ENCODE measurements around the gene DPP3.

The DPP3 gene

DNA sequence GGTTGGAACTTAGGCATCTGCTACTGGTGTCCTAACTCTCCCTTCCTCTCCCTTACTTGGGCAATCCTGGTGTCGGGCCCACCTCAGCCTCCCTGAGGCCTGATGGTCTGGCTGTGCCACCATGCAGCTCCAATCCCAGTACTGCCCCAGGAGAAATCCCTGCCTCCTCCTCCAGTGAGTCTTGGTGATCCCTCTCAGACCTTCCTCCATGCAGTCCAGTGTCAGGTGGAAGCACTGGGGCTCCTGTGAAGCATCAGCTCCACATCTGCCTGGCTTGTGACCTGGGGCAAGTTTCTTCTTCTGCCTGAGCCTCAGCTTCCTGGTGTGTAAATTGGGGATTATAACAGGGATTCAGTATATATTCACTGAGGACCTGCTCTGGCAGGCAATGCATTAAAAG lies 15.3 kb upstream of the DPP3 start:
- DNase-seq, result no peak

DNA sequence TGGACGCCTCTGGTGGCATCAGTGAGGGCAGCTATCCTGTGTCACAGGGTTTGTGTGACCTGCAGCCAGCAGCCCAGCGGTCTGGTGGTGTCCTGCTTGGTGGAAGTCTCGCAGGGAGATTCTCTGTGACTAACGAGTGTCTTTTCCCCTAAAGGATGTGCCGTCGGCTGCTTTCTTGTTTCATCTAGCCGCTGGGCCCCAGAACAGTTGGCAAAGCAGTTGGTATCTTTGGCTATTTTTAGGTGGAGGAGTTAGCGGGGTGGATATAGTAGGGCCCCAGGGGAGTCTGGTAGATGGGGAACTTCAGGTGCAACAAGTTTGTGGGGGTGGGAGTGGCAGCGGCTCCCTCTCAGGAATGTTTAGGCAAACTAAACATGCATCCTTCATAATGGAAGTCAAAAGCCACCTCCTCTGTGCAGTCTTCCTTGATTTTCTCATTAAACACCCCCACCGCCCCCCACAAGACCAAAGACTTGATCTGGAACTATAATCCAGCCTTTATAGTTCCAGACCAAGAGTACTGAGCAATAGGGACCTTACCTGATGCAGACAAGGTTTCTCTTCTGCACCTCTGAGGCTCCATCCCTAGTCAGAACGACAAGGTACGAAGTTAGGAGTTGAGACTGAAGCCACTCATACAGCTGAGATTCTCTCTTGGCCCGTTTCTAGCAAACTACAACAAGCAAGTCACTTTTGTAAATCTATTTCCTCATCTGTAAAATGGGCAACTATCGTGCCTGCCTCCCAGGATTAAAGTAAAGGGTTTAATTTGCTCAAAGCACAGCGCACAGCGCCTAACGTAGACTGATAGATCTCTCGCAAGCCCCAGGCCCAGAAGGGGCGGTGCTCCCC lies 14.6 kb upstream of the DPP3 start:
- DNase-seq, result no peak

DNA sequence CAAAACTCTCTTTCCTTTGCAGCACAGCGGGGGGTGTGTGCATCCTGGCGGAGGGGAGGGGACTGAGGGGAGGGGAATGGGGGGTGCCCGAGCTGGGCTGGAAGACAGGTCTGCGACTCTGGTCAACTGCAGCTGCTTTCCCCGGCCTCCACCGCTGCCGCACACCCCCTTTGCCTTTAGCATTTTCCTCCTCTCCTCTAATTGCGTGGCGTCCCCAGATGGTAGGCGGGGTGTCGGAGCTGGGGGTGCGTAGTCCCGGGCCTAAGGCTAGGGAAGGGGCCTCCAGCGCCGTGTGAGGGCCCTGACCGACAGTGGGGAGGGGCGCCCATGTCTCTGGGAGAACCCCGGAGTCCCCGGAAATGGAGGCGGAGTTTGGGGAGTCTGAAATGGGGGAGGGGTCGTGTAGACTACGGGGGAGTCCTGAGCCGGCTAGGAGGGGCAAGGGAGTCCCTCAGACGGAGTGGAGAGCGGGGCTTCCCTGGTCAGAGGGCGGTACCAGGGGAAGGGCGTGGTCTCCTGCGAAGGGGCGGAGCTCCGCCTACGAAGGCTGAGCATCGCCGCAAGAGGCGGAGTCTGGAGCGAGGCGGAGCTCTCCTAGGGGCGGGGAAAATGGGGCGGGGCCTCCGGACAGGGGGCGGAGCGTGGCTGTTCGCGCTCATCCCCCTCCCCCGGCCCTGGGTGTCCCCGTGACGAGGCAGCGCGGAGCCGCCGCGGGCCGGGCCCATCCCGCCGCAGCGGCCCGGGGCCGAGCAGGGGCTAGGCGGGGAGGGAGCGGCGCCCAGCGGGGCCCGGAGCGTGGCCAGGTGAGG lies 13.8 kb upstream of the DPP3 start, which contains the start of gene PELI3:
Gene PELI3, plus strand, starts transcription at position 681 of the 809 bp plus-strand sequence. CDS start 1,224 bp downstream, outside the sequence.
- DNase-seq, result peak; percentile 75

DNA sequence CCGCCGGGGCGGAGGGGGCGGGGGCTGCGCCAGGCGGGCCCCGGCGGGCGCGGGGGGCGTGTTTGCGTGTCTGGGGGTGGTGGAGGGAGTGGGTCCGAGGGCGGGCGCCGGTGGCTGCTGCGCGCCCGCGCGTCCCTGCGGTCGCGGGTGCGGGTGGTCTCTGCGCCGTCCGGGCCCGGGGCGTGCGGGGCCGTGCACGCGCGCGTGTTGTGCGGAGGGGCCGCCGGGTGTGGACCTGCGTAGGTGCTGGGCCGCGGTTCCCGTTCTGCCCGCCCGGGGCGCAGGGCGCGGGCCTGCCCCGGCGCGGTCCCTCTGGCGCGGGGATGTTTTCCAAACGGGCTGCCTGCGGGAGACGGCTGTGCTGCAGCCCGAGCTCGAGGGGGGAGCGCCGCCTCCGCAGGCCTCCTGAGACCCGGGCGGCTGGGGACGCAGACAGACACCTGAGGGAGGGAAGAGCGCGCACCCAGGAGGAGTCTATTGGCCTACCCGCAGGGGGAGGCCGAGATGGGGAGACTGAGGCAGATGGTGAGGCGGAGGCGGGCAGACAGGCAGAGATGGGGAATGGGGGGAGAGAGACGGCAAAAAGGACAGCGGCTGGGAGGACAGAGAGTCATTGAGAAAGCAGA lies 13.1 kb upstream of the DPP3 start:
- DNase-seq, result no peak

DNA sequence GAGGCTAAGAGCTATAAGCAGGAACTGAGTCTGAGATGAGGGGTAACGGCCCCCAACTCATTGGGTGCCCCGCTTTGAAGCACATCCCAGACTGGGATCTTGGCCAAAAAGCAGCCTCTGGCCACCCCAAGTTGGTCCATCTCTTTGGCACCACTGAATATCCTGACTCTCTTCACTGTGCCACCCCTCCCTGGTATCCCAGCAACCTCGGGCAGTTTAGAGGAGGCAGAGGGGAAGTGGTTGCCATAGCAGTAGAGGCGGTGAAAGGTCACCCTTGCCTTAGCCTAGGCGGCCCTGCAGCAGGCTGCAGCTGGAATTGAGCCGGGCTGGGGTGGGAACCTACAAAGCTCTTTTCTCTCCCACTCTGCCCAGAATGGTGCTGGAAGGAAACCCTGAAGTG lies 12.5 kb upstream of the DPP3 start:
- no peak for DNase-seq

DNA sequence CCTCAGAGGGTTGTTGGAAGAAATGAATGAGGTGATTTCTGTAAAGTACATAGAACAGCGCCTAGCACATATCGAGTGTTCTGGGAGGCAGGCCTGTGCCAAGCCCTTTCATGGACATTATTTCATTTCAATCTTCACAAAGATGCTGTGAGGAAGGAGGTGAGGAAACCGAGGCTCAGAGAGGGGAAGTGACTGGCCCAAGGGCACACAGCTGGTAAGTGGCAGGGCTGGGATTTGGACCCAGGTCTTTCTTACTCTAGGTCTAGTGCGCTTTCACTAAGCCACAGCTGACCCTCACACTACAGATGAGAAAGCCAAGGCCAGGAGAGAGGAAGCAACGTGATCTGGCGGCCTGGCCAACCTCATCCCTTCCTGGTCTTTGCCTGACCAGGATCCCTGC lies 11.5 kb upstream of the DPP3 start:
- no peak for DNase-seq

DNA sequence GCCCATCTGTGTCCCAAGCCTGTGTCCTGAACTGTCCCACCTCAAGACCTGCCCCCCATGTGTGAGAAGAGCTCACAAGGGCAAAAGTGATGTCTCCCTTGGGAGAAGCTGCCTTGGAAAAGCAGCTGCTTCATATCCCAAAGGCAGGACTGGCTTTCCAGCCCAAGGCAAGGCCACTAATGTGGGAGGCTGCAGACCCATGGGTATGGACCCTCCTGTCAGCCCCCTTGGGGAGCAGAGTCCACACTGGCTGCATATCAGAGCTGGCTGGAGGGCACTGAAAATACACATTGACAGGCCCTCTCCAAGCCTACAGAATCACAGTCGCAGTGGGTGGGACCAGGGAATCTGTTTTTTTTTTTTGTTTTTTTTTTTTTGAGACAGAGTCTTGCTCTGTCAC lies 10.8 kb upstream of the DPP3 start:
- DNase-seq, result no peak

DNA sequence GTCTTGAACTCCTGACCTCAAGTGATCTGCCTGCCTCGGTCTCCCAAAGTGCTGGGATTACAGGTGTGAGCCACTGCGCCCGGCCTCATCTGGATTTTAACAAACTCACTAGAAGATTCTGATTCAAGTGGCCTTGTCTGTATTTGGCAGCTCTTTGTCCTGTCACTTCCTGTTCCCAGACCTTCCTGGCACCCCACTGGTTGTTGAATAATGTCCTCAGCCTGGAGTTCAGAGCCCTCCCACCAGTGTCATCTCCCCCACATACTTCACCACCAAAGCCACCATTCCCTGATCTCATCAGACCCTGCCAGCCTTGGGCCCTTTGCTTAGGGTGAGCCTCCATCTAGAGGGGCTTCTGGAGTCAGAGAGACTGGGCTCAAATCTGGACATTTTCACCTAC lies 10.2 kb upstream of the DPP3 start:
- DNase-seq, result no peak

DNA sequence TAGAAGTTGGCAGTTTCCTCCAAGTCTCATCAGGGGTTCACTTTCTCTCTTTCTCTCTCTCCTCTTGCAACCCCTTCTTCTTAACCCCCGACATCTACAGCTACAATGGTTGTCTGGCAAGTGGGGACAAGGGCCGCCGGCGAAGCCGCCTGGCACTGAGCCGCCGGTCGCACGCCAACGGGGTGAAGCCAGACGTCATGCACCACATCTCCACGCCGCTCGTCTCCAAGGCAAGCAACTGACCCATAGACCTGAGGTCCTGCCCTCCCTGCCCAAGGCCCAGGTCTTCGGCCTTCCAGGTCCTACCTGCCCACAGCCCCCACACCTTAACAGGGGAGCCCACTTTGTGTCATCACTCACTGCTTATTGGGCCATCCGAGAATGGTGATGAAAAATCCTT lies 9.1 kb upstream of the DPP3 start:
- no peak for DNase-seq

DNA sequence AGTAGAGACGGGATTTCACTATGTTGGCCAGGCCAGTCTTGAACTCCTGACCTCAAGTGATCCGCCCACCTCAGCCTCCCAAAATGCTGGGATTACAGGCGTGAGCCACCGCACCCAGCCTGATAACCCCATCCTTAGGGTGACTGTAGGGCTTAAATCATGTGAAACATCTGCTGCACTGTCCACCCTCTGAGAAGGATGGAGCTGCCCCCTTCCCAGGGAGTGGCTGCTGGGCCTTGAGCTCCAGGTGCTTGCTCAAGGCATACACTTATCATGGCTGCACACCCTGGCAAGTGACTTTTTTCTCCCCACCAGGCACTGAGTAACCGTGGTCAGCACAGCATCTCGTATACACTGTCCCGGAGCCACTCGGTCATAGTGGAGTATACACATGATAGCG lies 8.2 kb upstream of the DPP3 start:
- no peak for DNase-seq

DNA sequence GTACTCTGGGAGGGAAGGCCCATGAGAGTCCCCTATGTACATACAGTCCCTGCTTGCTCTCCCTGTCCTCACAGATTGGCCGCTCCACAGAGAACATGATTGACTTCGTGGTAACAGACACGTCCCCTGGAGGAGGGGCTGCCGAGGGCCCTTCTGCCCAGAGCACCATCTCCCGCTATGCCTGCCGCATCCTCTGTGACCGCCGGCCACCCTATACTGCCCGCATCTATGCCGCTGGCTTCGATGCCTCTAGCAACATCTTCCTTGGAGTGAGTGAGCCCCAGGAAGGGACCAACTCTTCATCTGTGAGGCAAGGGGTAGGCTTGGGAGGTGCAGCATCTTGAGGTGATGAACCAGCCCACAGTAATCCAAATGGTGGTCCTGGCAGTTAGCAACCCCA lies 7.1 kb upstream of the DPP3 start:
- DNase-seq, result no peak

DNA sequence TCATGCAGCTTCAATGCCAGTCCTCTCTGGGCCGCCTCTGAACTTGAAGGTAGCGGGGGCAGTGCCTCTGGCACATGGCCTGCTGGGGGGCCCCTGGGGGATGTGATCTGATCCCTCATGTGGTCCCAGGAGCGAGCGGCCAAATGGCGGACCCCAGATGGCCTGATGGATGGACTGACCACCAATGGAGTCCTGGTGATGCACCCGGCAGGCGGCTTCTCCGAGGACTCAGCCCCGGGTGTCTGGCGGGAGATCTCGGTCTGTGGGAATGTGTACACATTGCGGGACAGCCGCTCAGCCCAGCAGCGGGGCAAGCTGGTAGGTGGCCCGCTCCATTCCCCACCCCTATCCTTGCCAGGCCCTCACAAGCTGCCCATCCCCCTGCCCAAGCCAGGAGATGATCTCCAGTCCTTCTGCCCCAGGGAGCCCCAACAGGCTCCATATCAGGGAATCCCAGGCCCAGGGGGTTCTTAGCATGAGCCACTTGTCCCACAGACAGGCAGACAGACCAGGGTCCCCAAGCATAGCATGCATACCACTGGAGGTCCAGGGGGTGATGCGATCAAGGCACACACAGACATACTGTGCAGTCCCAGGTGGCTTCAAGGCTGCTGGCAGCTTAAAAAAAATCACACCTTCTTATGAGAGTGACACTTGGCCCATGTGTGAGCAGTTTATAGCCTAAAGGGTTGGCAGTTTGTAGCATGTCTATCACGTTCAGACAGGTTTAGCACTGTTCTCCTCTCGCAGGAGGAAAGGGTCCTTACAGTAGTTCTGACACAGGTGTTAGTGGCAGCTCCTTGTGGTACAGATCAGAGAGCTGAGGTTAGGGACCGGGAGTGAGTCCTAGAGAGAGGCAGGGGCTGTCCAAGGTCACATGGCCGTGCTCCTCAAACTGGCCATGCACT lies 6.4 kb upstream of the DPP3 start:
- DNase-seq, result no peak

DNA sequence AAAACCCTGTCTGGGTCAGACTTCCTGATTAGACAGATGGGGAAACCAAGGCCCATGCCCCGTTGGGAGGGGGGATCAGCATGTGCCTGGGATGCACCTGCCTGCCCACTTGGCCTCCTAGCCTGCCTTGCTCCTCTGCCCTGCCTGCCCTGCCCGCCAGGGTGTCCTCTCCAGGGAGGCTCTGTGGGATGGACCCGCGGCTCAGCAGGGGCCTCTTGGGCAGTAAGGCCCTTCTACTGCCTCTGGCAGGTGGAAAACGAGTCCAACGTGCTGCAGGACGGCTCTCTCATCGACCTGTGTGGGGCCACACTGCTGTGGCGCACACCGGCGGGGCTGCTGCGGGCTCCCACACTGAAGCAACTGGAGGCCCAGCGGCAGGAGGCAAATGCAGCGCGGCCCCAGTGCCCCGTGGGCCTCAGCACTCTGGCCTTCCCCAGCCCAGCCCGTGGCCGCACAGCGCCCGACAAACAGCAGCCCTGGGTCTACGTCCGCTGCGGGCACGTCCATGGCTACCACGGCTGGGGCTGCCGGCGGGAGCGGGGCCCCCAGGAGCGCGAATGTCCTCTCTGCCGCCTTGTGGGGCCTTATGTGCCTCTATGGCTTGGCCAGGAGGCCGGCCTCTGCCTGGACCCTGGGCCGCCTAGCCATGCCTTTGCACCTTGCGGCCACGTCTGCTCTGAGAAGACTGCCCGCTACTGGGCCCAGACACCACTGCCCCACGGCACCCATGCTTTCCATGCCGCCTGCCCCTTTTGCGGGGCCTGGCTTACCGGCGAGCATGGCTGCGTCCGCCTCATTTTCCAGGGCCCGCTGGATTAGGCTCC lies 4.7 kb upstream of the DPP3 start:
- no peak for DNase-seq

DNA sequence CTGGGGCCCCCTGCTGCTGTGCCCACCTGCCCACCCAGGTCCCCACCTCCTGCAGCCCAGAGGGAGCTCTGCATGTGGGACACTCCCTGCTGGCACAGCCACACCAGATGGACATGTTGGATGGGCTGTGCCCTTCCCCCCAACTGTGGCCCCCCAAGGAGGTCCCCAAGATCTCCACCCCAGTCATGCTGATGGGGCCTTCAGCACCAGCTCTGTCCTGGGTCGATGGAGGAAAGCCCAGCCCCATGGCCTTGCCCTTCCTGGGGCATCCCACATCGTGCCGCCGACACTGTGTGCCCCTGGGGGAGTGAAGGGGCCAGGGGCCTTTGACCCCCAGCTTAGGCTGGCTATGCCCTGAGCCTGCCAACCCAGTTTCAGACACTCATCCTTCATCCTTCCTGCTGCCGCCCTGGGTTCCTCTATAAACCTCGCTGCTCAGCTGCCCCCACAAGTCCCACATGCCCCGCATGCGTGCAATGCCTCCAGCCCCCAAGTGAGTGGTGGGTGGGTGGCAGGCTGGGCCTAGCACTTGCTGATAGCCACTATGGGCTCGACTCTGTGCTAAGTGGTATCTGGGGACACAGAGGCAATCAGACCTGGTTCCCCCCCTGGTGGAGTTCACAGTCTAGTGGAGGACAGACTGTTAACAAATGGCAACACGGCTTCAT lies 3.9 kb upstream of the DPP3 start:
- no peak for DNase-seq

DNA sequence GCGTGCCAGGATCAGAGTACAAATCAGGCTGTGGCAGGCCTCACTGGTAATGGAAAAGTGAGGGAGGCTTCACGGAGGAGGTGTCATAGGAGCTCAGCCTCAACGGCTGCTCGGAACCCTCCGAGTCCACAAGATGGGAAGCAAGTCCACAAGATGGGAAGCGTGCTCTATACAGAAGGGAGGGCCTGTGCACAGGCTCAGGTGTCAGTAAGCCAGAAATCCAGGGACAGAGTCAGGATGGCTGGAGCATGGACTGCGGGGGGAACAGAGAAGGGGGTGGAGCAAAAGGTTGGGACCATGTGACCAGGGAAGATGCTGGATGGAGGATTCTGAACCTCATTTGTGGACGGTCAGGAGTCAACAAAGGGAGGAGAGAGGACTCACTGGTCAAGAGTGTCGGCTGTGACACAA lies 3.4 kb upstream of the DPP3 start:
- DNase-seq, result no peak

DNA sequence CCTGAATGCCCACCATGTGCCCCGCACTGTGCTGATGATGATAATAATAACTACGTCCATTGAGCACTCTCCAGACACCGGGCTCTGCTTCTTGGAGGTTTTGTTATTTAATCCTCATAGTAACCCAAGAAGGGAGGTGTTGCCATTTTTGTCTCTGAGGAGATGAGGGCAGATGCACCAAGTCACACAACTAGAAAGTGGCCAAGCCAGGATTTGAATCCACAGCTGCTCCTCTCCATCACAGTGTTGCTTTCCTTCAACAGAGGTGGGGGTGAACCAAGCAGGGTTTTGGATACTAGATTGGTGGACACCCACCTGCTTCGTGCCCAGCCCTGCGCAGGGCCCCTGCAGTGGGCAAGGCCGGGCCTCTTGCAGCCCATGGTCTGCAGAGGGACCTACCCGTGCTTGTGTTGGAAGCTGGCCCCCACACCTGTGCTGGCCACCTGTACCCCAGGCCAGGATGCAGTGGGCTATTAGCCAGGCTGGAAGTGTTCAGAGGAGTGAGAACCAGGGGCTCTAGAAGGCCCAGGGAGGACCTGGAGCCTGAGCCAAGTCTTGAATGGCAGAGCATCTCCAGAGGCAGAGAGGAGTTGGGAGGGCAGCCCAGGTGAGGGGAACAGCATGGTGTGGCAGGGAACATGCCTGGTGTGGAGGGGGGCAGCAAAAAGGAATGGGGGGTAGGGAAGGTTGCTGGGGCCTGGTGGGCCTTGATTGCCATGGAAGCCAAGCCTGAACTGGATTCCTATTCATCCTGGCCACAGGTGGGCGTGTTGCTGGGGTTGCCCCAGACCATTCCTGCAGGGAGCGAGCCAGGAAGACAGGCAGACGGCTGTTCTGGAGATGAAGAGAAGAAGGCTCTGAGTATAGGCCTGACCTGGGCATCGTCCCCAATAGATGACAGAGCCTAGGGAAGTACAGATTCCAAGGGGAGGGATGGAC lies 2.7 kb upstream of the DPP3 start:
- DNase-seq, result no peak

DNA sequence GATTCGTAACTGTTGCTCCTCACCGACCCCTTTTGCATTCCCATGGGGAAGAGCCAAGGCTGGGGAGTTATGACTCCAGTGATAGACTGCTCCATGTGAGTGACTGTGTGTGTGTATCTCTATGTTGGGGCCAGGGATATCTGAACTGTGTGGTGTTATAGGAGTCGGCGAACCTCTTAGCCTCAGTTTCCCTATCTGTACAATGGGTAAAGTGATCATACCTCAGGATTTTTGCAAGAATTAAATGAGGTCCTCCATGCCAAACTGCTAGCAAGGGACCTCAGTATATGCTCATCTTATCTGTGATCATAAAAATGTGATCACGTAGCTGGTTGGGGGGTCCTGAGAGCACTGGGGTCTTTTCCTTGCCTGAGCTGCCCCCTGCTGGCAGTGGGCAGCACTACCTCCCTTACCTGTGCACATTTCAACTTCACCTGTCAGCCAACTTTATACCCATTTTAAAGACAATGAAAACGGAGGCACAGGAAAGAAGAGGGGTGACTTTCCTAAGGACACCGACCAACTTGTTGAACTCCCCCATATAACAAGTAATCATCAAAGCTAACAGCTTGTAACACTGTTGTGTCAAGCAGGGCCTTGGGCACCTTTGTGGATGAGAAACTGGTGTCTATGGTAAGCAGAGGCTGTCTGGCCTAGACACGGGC lies 1.4 kb upstream of the DPP3 start:
- no peak for DNase-seq

DNA sequence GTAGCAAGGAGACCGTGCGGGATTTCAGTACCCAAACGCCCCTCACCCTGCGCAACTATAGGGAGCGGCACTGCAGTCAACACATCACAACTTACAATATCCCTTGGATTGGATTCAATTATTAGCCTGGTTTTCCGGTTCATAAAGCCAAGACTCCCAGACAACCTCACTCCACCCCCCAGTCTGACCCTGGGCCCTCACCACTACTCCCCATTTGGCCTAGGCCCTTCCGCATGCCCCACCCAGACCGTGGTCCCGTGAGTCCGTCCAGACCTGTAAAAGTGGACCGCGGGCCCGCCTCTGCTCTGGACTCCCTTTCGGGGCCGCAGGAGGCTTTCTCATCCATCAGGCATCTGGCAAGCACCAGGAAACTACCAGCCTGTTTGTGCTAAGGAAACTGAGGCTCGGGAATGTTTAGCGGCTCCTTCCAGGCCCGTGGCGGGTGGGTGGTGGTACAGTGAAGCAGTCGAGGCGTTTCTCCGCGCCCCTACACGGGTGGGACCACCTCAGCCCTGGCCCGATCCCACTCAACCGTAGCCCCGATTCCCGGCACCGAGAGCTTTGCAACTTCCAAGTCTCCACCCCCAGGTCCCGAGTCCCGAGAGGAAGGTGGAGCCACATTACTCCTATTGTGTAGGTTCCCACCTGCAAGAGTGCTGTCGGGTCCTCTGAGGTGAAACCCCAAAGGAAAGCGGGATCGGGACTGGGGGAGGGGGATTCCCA lies 679 bp upstream of the DPP3 start:
- DNase-seq, result peak; percentile 7

Measured in NCI-H446 treated with DMSO at 0.1 percent for 48 hours (cell line).